CD8-positive, alpha-beta memory T cell (primary cell): ENCODE results near the gene LRRC2. TPM values are rescaled to one million over a fixed set of nuclear protein-coding genes. Genes with fewer than 3 reads are reported as not detected.

Experiments used
- CTCF ChIA-PET: fragments of 350-600 bp; sonication (Branson Sonifier 250); formaldehyde crosslinking; loops from one replicate; lab custom pipeline; 2021; ENCODE audit warnings: antibody characterized with exemption; lab: Charles Lee
- POLR2A ChIA-PET: fragments of 350-600 bp; sonication (Branson Sonifier 250); formaldehyde crosslinking; loops from one replicate; lab custom pipeline; 2021; ENCODE audit warnings: antibody characterized with exemption; lab: Charles Lee
- DNase-seq, 5 donors: peaks; one replicate each; pipeline versions ENCODE4 v3.0.0 to v3.0.0-alpha.2; 2020 to 2022; ENCODE audit warnings: mixed read lengths in 1 of 5
- H3K27ac ChIP-seq: one replicate; pipeline ENCODE4 v1.7.0; 2013; ENCODE audit warnings: low read depth, mild to moderate bottlenecking, low read length, moderate library complexity
- H3K27me3 ChIP-seq: 2 replicates; pipeline ENCODE4 v1.7.0; 2013; ENCODE audit warnings: low read length, mild to moderate bottlenecking; ENCODE audit not compliant: insufficient read depth, poor library complexity, severe bottlenecking
- H3K36me3 ChIP-seq: 2 replicates; pipeline ENCODE4 v1.7.0; 2013; ENCODE audit warnings: mild to moderate bottlenecking, low read length, moderate library complexity; ENCODE audit not compliant: insufficient read depth
- H3K4me1 ChIP-seq: 2 replicates; pipeline ENCODE4 v1.7.0; 2013; ENCODE audit warnings: mild to moderate bottlenecking, low read length, moderate library complexity; ENCODE audit not compliant: insufficient read depth
- H3K4me3 ChIP-seq: 2 replicates; pipeline ENCODE4 v1.7.0; 2013; ENCODE audit warnings: mild to moderate bottlenecking, low read length
- H3K9me3 ChIP-seq: 2 replicates; pipeline ENCODE4 v1.7.0; 2013; ENCODE audit warnings: mild to moderate bottlenecking, low read length
- H3K27ac Mint-ChIP-seq, 8 donors: one replicate each; pipeline ENCODE4 v1.8.0; 2020 to 2021; ENCODE audit warnings: mixed read lengths in 8 of 8, mild to moderate bottlenecking in 6 of 8, inconsistent platforms in 3 of 8, moderate library complexity in 3 of 8
- H3K27me3 Mint-ChIP-seq, 2 donors: one replicate each; pipeline ENCODE4 v1.8.0; 2020 to 2021; ENCODE audit warnings: mixed read lengths in 2 of 2, mild to moderate bottlenecking in 1 of 2, moderate library complexity in 1 of 2
- H3K36me3 Mint-ChIP-seq, 3 donors: one replicate each; pipeline ENCODE4 v1.8.0; 2020 to 2021; ENCODE audit warnings: mixed read lengths in 3 of 3, inconsistent platforms in 1 of 3, mild to moderate bottlenecking in 1 of 3
- H3K4me1 Mint-ChIP-seq, 3 donors: one replicate each; pipeline ENCODE4 v1.8.0; 2020 to 2021; ENCODE audit warnings: mixed read lengths in 3 of 3, inconsistent platforms in 1 of 3, mild to moderate bottlenecking in 1 of 3
- H3K4me3 Mint-ChIP-seq, 7 donors: one replicate each; pipeline ENCODE4 v1.8.0; 2020 to 2021; ENCODE audit warnings: mixed read lengths in 7 of 7, mild to moderate bottlenecking in 6 of 7, moderate library complexity in 4 of 7, inconsistent platforms in 2 of 7
- H3K9me3 Mint-ChIP-seq, 5 donors: one replicate each; pipeline ENCODE4 v1.8.0; 2020 to 2022; ENCODE audit warnings: mixed read lengths in 5 of 5, mild to moderate bottlenecking in 3 of 5, moderate library complexity in 2 of 5, inconsistent platforms in 1 of 5
- polyA plus RNA-seq: library from polyadenylated mRNA; unstranded; fragments of 300-500 nt; fragmentation: Illumina TruSeq; gene quantifications from one replicate; pipeline ENCODE4 v1.2.3, GENCODE V29; 2021
- total RNA-seq, 2 experiments: library from RNA; stranded (reverse); gene quantifications; one replicate each; pipeline ENCODE4 v1.2.3, GENCODE V29; 2021

Gene LRRC2
- total and polyA plus RNA-seq, 3 experiments from 2014 or later, result 0.04 TPM; not detected in 1

- Mint-ChIP-seq H3K4me3 (no peak overlapping the region), H3K27me3 (peaks cover 0 to 2% of the 10 kb centered on the region in 2 donors), H3K36me3 (no peaks in the 10 kb centered on the region), H3K4me1 (peaks cover 16 to 33% (median 28%) of the 10 kb centered on the region in 3 donors), H3K27ac (peak overlapping the region in 2 of 8 donors; percentile 17 to 38), H3K9me3 (no peaks in the 10 kb centered on the region)
- Histone ChIP-seq H3K4me1 (peaks cover 12% of the 10 kb centered on the region), H3K9me3 (no peaks in the 10 kb centered on the region), H3K27ac (no peak overlapping the region), H3K36me3 (no peaks in the 10 kb centered on the region), H3K27me3 (no peaks in the 10 kb centered on the region), H3K4me3 (no peak overlapping the region)
- no peak for DNase-seq
- ChIA-PET CTCF (interaction anchor here (1.2 to 10.7 kb wide), 4 partner anchors 46 to 139 kb away, joined by 3 to 214 read pairs (median 108); no protein-coding TSS in a partner anchor), POLR2A (interaction anchor here (0.6 kb wide), 1 partner anchor 1297 kb away, joined by 3 read pairs; no protein-coding TSS in a partner anchor)
Observed at GRCh38 chr3:46491089-46492070, 74.7 kb downstream of the LRRC2 start.

- Histone ChIP-seq H3K4me3 (no peak overlapping the region), H3K27ac (no peak overlapping the region), H3K9me3 (no peaks in the 10 kb centered on the region), H3K36me3 (no peaks in the 10 kb centered on the region), H3K4me1 (peaks cover 12% of the 10 kb centered on the region), H3K27me3 (no peaks in the 10 kb centered on the region)
- Mint-ChIP-seq H3K27ac (no peak overlapping the region), H3K36me3 (no peaks in the 10 kb centered on the region), H3K27me3 (peaks cover 0 to 2% of the 10 kb centered on the region in 2 donors), H3K4me3 (no peak overlapping the region), H3K9me3 (no peaks in the 10 kb centered on the region), H3K4me1 (peaks cover 16 to 33% (median 23%) of the 10 kb centered on the region in 3 donors)
- no peak for DNase-seq
- CTCF ChIA-PET, result interaction anchor here (2.2 to 10.7 kb wide), 5 partner anchors 8 to 140 kb away, joined by 8 to 214 read pairs (median 69); partner anchors contain the start of gene RTP3
- POLR2A ChIA-PET, result interaction anchor here (2.2 to 2.3 kb wide), 2 partner anchors 49 to 67 kb away, joined by 14 to 16 read pairs; no protein-coding TSS in a partner anchor
Observed at GRCh38 chr3:46490338-46491084, 75.6 kb downstream of the LRRC2 start.

GRCh38 chr3:46489875-46490274 is 76.2 kb downstream of the LRRC2 start:
- Histone ChIP-seq H3K9me3 (no peaks in the 10 kb centered on the region), H3K27me3 (no peaks in the 10 kb centered on the region), H3K36me3 (no peaks in the 10 kb centered on the region), H3K27ac (no peak overlapping the region), H3K4me1 (peaks cover 12% of the 10 kb centered on the region), H3K4me3 (no peak overlapping the region)
- H3K27ac Mint-ChIP-seq, result peak overlapping the region in 3 of 8 donors; percentile 40 to 59 (median 47)
- DNase-seq, result peak in 1 of 5 donors; percentile 5
- POLR2A ChIA-PET, result interaction anchor here (1.4 to 2.3 kb wide), 3 partner anchors 9 to 68 kb away, joined by 3 to 16 read pairs (median 14); no protein-coding TSS in a partner anchor
- H3K4me1 Mint-ChIP-seq, result peaks cover 16 to 33% (median 23%) of the 10 kb centered on the region in 3 donors
- no peaks in the 10 kb centered on the region for H3K36me3 Mint-ChIP-seq
- peak overlapping the region in 1 of 7 donors; percentile 46 for H3K4me3 Mint-ChIP-seq
- CTCF ChIA-PET, result interaction anchor here (1.6 to 10.7 kb wide), 15 partner anchors 8 to 141 kb away, joined by 3 to 214 read pairs (median 12); partner anchors contain the start of gene RTP3
- H3K27me3 Mint-ChIP-seq, result peaks cover 0 to 2% of the 10 kb centered on the region in 2 donors
- H3K9me3 Mint-ChIP-seq, result no peaks in the 10 kb centered on the region

- no peaks in the 10 kb centered on the region for H3K9me3 Mint-ChIP-seq
- H3K4me3 ChIP-seq, result no peak overlapping the region
- no peaks in the 10 kb centered on the region for H3K9me3 ChIP-seq
- peaks cover 16 to 33% (median 23%) of the 10 kb centered on the region in 3 donors for H3K4me1 Mint-ChIP-seq
- no peaks in the 10 kb centered on the region for H3K36me3 Mint-ChIP-seq
- H3K27ac Mint-ChIP-seq, result peak overlapping the region in 3 of 8 donors; percentile 40 to 73 (median 47)
- POLR2A ChIA-PET, result interaction anchor here (0.6 to 2.3 kb wide), 5 partner anchors 10 to 140 kb away, joined by 3 to 16 read pairs (median 5); no protein-coding TSS in a partner anchor
- no peak overlapping the region for H3K27ac ChIP-seq
- no peaks in the 10 kb centered on the region for H3K36me3 ChIP-seq
- CTCF ChIA-PET, result interaction anchor here (0.6 to 10.7 kb wide), 36 partner anchors 9 to 420 kb away, joined by 3 to 214 read pairs (median 7); partner anchors contain the start of genes CCR5, LRRC2 and RTP3
- H3K27me3 ChIP-seq, result no peaks in the 10 kb centered on the region
- H3K4me3 Mint-ChIP-seq, result peak overlapping the region in 5 of 7 donors; percentile 62 to 81 (median 72)
- H3K4me1 ChIP-seq, result peaks cover 12% of the 10 kb centered on the region
- no peak for DNase-seq
- H3K27me3 Mint-ChIP-seq, result peaks cover 0 to 2% of the 10 kb centered on the region in 2 donors
Observed at GRCh38 chr3:46489381-46489780, 76.7 kb downstream of the LRRC2 start.

- H3K4me3 ChIP-seq, result peak overlapping the region; percentile 23
- H3K9me3 ChIP-seq, result no peaks in the 10 kb centered on the region
- H3K9me3 Mint-ChIP-seq, result no peaks in the 10 kb centered on the region
- POLR2A ChIA-PET, result interaction anchor here (0.6 to 2.3 kb wide), 6 partner anchors 10 to 141 kb away, joined by 3 to 16 read pairs (median 4); no protein-coding TSS in a partner anchor
- CTCF ChIA-PET, result interaction anchor here (0.6 to 10.7 kb wide), 47 partner anchors 8 to 861 kb away, joined by 3 to 214 read pairs (median 5); partner anchors contain the start of genes CCR5, LRRC2 and RTP3
- no peaks in the 10 kb centered on the region for H3K27me3 ChIP-seq
- H3K4me3 Mint-ChIP-seq, result peak overlapping the region in 6 of 7 donors; percentile 62 to 81 (median 69)
- peak; percentile 81 to 94 (median 85) for DNase-seq
- peaks cover 12% of the 10 kb centered on the region for H3K4me1 ChIP-seq
- H3K4me1 Mint-ChIP-seq, result peaks cover 16 to 33% (median 23%) of the 10 kb centered on the region in 3 donors
- H3K27ac Mint-ChIP-seq, result peak overlapping the region in 3 of 8 donors; percentile 40 to 73 (median 61)
- peaks cover 0 to 2% of the 10 kb centered on the region in 2 donors for H3K27me3 Mint-ChIP-seq
- no peak overlapping the region for H3K27ac ChIP-seq
- H3K36me3 ChIP-seq, result no peaks in the 10 kb centered on the region
- H3K36me3 Mint-ChIP-seq, result no peaks in the 10 kb centered on the region
Observed at GRCh38 chr3:46488735-46489361, 77.3 kb downstream of the LRRC2 start.

GRCh38 chr3:46485779-46486175 is 80.3 kb downstream of the LRRC2 start:
- H3K36me3 Mint-ChIP-seq, result no peaks in the 10 kb centered on the region
- no peak overlapping the region for H3K27ac ChIP-seq
- H3K27me3 ChIP-seq, result no peaks in the 10 kb centered on the region
- H3K4me1 ChIP-seq, result peaks cover 12% of the 10 kb centered on the region
- H3K4me3 ChIP-seq, result no peak overlapping the region
- CTCF ChIA-PET, result interaction anchor here (1.4 to 10.7 kb wide), 3 partner anchors 10 to 144 kb away, joined by 3 to 214 read pairs (median 10); no protein-coding TSS in a partner anchor
- H3K27ac Mint-ChIP-seq, result no peak overlapping the region
- H3K4me3 Mint-ChIP-seq, result no peak overlapping the region
- no peaks in the 10 kb centered on the region for H3K9me3 ChIP-seq
- peaks cover 2 to 7% of the 10 kb centered on the region in 2 donors for H3K27me3 Mint-ChIP-seq
- no peak for DNase-seq
- POLR2A ChIA-PET, result no interaction called here
- H3K9me3 Mint-ChIP-seq, result no peaks in the 10 kb centered on the region
- peaks cover 14 to 24% (median 22%) of the 10 kb centered on the region in 3 donors for H3K4me1 Mint-ChIP-seq
- H3K36me3 ChIP-seq, result no peaks in the 10 kb centered on the region
